Breast epithelium (tissue), 4 donors: ENCODE results near the gene CRIM1. TPM values are rescaled to one million over a fixed set of nuclear protein-coding genes. Genes with fewer than 3 reads are reported as not detected.

Source experiments
- DNase-seq, 2 donors: peaks; one replicate each; pipeline ENCODE4 v3.0.0-alpha.2; 2019; ENCODE audit warnings: low spot score in 2 of 2
- H3K27ac ChIP-seq, 2 donors: fragments of 200-600 bp; sonication (generic) in 1 of 2; one replicate each; pipeline ENCODE4 v1.5.1; 2016 to 2019; ENCODE audit warnings: mild to moderate bottlenecking in 1 of 2
- H3K27me3 ChIP-seq, 2 donors: fragments of 200-600 bp; sonication (generic) in 1 of 2; one replicate each; pipeline versions ENCODE4 v1.5.1 to v1.6.0; 2017 to 2019; ENCODE audit warnings: control low read depth in 1 of 2, mild to moderate bottlenecking in 1 of 2
- H3K36me3 ChIP-seq: fragments of 200-600 bp; one replicate; pipeline ENCODE4 v1.5.1; 2019
- H3K4me1 ChIP-seq, 2 donors: fragments of 200-600 bp; sonication (generic); one replicate each; pipeline ENCODE4 v1.5.1; 2016 to 2019; ENCODE audit warnings: control low read depth in 1 of 2
- H3K4me3 ChIP-seq, 3 donors: fragments of 200-600 bp; sonication (generic); 1 replicate in 2 of 3; 2 replicates in 1 of 3; pipeline ENCODE4 v1.5.1; 2016 to 2019; ENCODE audit warnings: mild to moderate bottlenecking in 3 of 3, moderate library complexity in 2 of 3
- H3K9me3 ChIP-seq, 2 donors: fragments of 200-600 bp; sonication (generic) in 1 of 2; one replicate each; pipeline ENCODE4 v1.5.1; 2016 to 2019; ENCODE audit warnings: control low read depth in 1 of 2
- CTCF ChIP-seq, 3 donors: fragments of 450-650 bp; IDR thresholded peaks; one replicate each; pipeline ENCODE4 v1.5.1; 2016 to 2017; ENCODE audit warnings: antibody characterized with exemption in 3 of 3, mild to moderate bottlenecking in 3 of 3, moderate library complexity in 3 of 3
- POLR2A ChIP-seq: fragments of 450-650 bp; IDR thresholded peaks from one replicate; pipeline ENCODE4 v1.6.1; 2016; ENCODE audit warnings: antibody characterized with exemption, mild to moderate bottlenecking, moderate library complexity
- POLR2AphosphoS5 ChIP-seq, 3 donors: sonication (generic); formaldehyde crosslinking; IDR thresholded peaks; one replicate each; pipeline ENCODE4 v1.6.1; 2017; ENCODE audit warnings: antibody characterized with exemption in 3 of 3
- intact Hi-C: fragments of 100-400 bp; cut with DNase I; formaldehyde crosslinking; loops from one replicate; pipeline ENCODE4 v1.15.1; 2023; ENCODE audit warnings: low total_unique reads
- total RNA-seq, 3 donors: library from RNA; depleted of rRNA; stranded (reverse); fragments of >200 nt; gene quantifications; one replicate each; pipeline ENCODE4 v1.1.0, GENCODE V29; 2016

Gene CRIM1
- total RNA-seq, 3 donors from 2014 or later = 166 to 187 (median 178) TPM

DNA sequence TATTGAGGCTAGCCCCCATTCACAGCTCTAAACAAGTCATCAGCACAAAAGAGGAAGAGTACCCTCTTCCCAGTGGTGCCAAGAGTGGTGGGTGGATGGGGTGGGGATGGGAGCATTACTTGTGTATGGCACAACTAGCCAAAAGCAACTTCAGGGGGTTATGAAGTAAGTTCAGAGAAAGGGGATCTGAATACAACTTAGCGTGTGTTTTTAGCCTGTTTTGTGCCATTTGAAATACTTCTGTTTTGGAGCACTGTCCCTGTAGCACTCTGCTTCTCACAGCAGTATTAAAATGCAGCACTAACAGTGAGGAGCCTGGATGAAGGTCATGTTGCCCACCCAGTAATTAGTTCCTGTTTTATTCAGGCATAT, 113.5 kb downstream of the CRIM1 start:
- intact Hi-C loops = no loop called here
- H3K27ac ChIP-seq = peak overlapping the region; percentile 45 to 46
- TF ChIP-seq POLR2AphosphoS5 (IDR thresholded peaks at IDR 0.05) = no peak
- no peak for TF ChIP-seq CTCF (IDR thresholded peaks at IDR 0.05)
- no peak for TF ChIP-seq POLR2A
- DNase-seq = no peak
- H3K4me1 ChIP-seq = no peaks in the 10 kb centered on the region
- no peak overlapping the region for H3K4me3 ChIP-seq
- H3K9me3 ChIP-seq = peaks cover 0 to under 1% of the 10 kb centered on the region in 2 donors
- no peaks in the 10 kb centered on the region for H3K27me3 ChIP-seq
- H3K36me3 ChIP-seq = peaks cover 9% of the 10 kb centered on the region

GRCh38 chr2:36469710-36470109, 114.1 kb downstream of the CRIM1 start:
- Histone ChIP-seq H3K4me3 (no peak overlapping the region), H3K27me3 (no peaks in the 10 kb centered on the region), H3K9me3 (peaks cover 5 to 6% of the 10 kb centered on the region in 2 donors), H3K4me1 (no peaks in the 10 kb centered on the region), H3K36me3 (peaks cover 9% of the 10 kb centered on the region), H3K27ac (no peak overlapping the region)
- no peak for DNase-seq
- intact Hi-C loops = no loop called here
- no peak for TF ChIP-seq POLR2AphosphoS5 (IDR thresholded peaks at IDR 0.05)
- TF ChIP-seq CTCF (IDR thresholded peaks at IDR 0.05) = no peak
- no peak for TF ChIP-seq POLR2A

- H3K9me3 ChIP-seq = peaks cover 7 to 20% of the 10 kb centered on the region in 2 donors
- no peak overlapping the region for H3K27ac ChIP-seq
- H3K4me3 ChIP-seq = no peak overlapping the region
- no peak for TF ChIP-seq POLR2AphosphoS5 (IDR thresholded peaks at IDR 0.05)
- no peak for TF ChIP-seq CTCF (IDR thresholded peaks at IDR 0.05)
- no peak for TF ChIP-seq POLR2A
- H3K36me3 ChIP-seq = no peaks in the 10 kb centered on the region
- no peaks in the 10 kb centered on the region for H3K27me3 ChIP-seq
- peaks cover 0 to 8% of the 10 kb centered on the region in 2 donors for H3K4me1 ChIP-seq
- intact Hi-C loops = no loop called here
- DNase-seq = no peak
These were observed 117.7 kb downstream of the CRIM1 start for GRCh38 chr2:36473230-36473629.

DNA sequence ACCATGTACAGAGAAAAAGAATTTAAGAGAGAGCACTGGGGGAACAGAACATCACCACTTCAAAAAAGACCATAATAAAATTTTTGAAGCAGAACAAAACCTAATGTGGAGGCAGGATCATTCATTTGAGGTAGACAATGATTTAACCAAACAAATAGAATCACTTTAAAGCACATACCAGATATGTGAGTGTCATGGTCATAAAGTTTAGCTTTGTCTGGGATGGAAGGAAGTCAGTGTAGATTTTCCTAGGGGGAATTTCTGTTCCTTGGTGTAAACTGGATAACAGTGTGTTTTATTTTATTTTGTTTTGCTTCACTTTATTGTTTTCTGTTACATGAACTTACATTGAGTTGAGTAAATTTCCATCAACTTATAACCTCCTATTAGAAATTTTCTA, 120.8 kb downstream of the CRIM1 start:
- intact Hi-C loops = no loop called here
- no peak for TF ChIP-seq CTCF (IDR thresholded peaks at IDR 0.05)
- peaks cover 0 to 10% of the 10 kb centered on the region in 2 donors for H3K4me1 ChIP-seq
- no peak overlapping the region for H3K27ac ChIP-seq
- DNase-seq = no peak
- H3K27me3 ChIP-seq = no peaks in the 10 kb centered on the region
- no peak overlapping the region for H3K4me3 ChIP-seq
- H3K36me3 ChIP-seq = peaks cover 11% of the 10 kb centered on the region
- H3K9me3 ChIP-seq = peaks cover 7 to 20% of the 10 kb centered on the region in 2 donors

DNA sequence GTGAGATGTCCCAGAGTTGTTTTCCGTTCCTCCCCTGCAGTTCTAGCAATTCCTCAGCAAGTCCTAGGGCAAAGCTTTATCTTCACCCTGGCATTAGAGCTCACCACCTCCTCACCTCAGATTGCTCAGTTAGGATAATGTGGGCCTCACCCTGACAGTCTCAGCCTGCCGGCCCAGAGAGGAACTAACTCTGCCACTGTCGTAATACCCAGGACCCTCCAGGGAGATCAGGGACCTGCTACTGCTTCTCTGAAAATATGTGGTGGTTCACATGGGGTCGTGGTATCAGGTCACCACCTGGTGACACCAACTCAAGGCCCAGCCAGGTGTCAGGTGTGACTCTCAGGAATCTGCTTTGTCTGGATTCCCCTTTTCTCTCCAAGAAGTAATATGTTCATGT, 121.7 kb downstream of the CRIM1 start:
- intact Hi-C loops = no loop called here
- no peak for DNase-seq
- peaks cover 11% of the 10 kb centered on the region for H3K36me3 ChIP-seq
- TF ChIP-seq POLR2AphosphoS5 (IDR thresholded peaks at IDR 0.05) (no peak), POLR2A (no peak), CTCF (IDR thresholded peaks at IDR 0.05) (no peak)
- no peak overlapping the region for H3K4me3 ChIP-seq
- peaks cover 0 to 10% of the 10 kb centered on the region in 2 donors for H3K4me1 ChIP-seq
- peak overlapping the region; percentile 20 to 70 for H3K27ac ChIP-seq
- H3K9me3 ChIP-seq = peaks cover 7 to 20% of the 10 kb centered on the region in 2 donors
- H3K27me3 ChIP-seq = no peaks in the 10 kb centered on the region
